Measurements from ENCODE around the gene CACNA1D.

Gene CACNA1D

DNA sequence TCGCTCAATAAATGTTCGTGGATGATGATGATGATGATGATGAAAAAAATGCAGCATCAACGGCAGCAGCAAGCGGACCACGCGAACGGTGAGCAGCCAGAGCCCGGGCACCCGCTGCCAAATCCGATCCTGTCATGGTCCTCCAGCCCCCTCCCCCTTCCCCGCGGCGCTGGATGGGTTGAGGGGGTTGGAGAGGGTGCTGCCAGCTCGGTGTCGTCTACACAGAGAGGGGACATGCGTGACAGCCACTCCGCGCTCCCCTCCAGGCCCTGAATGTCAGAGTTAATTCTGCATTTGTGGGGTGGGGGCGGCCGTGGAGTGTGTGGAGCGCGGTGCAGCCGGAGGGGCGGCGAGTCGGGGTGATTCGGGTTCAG lies 722 bp downstream of the CACNA1D start:
- H3K18ac ChIP-seq (ENCODE audit: low read depth in 1 of 2, low read length in 2 of 2), result no peak overlapping the region
- H4K8ac ChIP-seq (ENCODE audit: low read length), result no peak overlapping the region
- peak overlapping the region in 1 of 2 experiments; percentile 14 for H3K23ac ChIP-seq (ENCODE audit: low read length in 2 of 2)
- H3K4me3 ChIP-seq (ENCODE audit: insufficient read depth in 1 of 2, low read depth in 1 of 2, low read length in 2 of 2), result peak overlapping the region; percentile 44 to 71
- no peaks in the 10 kb centered on the region for H3K79me1 ChIP-seq (replicated peaks; ENCODE audit: low read length, poor library complexity, severe bottlenecking)
- no peak overlapping the region for H2BK5ac ChIP-seq (ENCODE audit: low read depth, low read length, poor library complexity, severe bottlenecking)
- peak overlapping the region; percentile 38 for H3K9ac ChIP-seq (ENCODE audit: low read length)
- H3K27me3 ChIP-seq (ENCODE audit: control insufficient read depth in 1 of 2, insufficient read depth in 1 of 2, low read length in 2 of 2), result peaks cover 45 to 83% of the 10 kb centered on the region in 2 experiments
- no peak overlapping the region for H2AK5ac ChIP-seq (ENCODE audit: low read length, severe bottlenecking)
- no peak overlapping the region for H4K91ac ChIP-seq (ENCODE audit: low read length)
- H2BK120ac ChIP-seq (ENCODE audit: low read depth, low read length), result no peak overlapping the region
- H3K36me3 ChIP-seq (ENCODE audit: control insufficient read depth in 1 of 2, insufficient read depth in 2 of 2, low read depth in 1 of 2, low read length in 2 of 2), result no peaks in the 10 kb centered on the region
- peak overlapping the region; percentile 60 for H3K4me2 ChIP-seq (ENCODE audit: low read length, poor library complexity, severe bottlenecking)
- peaks cover 21% of the 10 kb centered on the region for H3K4me1 ChIP-seq (ENCODE audit: control insufficient read depth, insufficient read depth, low read depth, low read length)
- H3K27ac ChIP-seq (ENCODE audit: low read length, poor library complexity, severe bottlenecking), result no peak overlapping the region
- no peak overlapping the region for H3K4ac ChIP-seq (ENCODE audit: low read depth in 1 of 2, low read length in 2 of 2)
- H3K9me3 ChIP-seq (ENCODE audit: control insufficient read depth, low read length), result no peaks in the 10 kb centered on the region
- no peak overlapping the region for H2BK15ac ChIP-seq (ENCODE audit: low read depth, poor library complexity, severe bottlenecking)
- WGBS, result 0% methylated on average over 7 of the region's 27 CpGs
- no peak overlapping the region for H2AFZ ChIP-seq (ENCODE audit: low read depth, low read length)
- H3K14ac ChIP-seq (ENCODE audit: low read length in 2 of 2), result no peak overlapping the region
- DNase-seq, result no peak
- H2BK12ac ChIP-seq (ENCODE audit: low read length in 2 of 2), result no peak overlapping the region

DNA sequence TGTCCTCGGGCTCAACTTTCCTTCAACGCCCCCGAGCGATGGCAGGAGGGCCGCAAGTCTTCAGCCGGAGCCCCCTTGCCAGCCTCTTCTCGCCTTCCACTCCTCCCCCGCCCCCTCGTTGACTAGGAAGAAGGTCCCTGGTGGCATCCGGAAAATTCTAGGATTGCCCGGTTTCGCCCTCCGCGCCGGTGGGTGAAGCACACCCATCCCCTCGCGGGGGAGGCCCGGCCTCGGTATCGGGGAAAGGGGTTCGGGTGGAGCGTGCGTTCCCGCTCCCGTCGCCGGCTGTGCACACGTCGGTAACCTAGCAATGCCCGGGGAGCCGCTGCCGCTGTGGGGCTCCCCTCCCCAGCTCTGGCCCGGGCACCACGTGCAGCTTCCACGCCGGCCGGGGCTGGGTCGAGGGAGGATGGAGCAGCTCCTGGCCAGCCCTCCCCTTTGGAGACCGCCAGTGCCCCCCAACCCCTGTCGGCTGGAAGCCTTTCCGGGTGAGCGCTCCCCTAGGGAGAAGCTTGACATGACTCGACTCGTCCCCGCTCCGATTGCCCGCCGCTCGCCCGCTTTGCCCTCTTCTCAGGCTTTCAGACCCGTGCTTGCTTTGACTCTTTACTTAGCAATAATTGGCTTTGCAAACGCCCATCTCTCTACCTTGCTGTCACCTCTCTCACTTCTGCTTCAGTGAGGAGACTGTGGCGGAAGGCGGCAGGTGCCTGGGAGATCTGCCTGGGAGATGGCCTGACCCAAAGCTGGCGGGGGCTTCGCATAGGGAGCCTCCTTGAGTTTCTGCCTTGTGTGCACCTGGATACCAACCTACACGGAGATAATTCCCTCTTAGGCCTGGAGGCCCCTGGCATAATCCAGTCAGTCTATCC lies 1.3 kb downstream of the CACNA1D start:
- no peak overlapping the region for H4K8ac ChIP-seq (ENCODE audit: low read length)
- H2BK12ac ChIP-seq (ENCODE audit: low read length in 2 of 2), result no peak overlapping the region
- no peaks in the 10 kb centered on the region for H3K9me3 ChIP-seq (ENCODE audit: control insufficient read depth, low read length)
- no peaks in the 10 kb centered on the region for H3K79me1 ChIP-seq (replicated peaks; ENCODE audit: low read length, poor library complexity, severe bottlenecking)
- no peak overlapping the region for H2AFZ ChIP-seq (ENCODE audit: low read depth, low read length)
- no peaks in the 10 kb centered on the region for H3K36me3 ChIP-seq (ENCODE audit: control insufficient read depth in 1 of 2, insufficient read depth in 2 of 2, low read depth in 1 of 2, low read length in 2 of 2)
- peaks cover 45 to 82% of the 10 kb centered on the region in 2 experiments for H3K27me3 ChIP-seq (ENCODE audit: control insufficient read depth in 1 of 2, insufficient read depth in 1 of 2, low read length in 2 of 2)
- H3K4me2 ChIP-seq (ENCODE audit: low read length, poor library complexity, severe bottlenecking), result peak overlapping the region; percentile 60
- H3K4me3 ChIP-seq (ENCODE audit: insufficient read depth in 1 of 2, low read depth in 1 of 2, low read length in 2 of 2), result peak overlapping the region; percentile 44 to 71
- H2AK5ac ChIP-seq (ENCODE audit: low read length, severe bottlenecking), result no peak overlapping the region
- H2BK120ac ChIP-seq (ENCODE audit: low read depth, low read length), result no peak overlapping the region
- H3K27ac ChIP-seq (ENCODE audit: low read length, poor library complexity, severe bottlenecking), result no peak overlapping the region
- peak overlapping the region; percentile 38 for H3K9ac ChIP-seq (ENCODE audit: low read length)
- H2BK15ac ChIP-seq (ENCODE audit: low read depth, poor library complexity, severe bottlenecking), result no peak overlapping the region
- H3K4me1 ChIP-seq (ENCODE audit: control insufficient read depth, insufficient read depth, low read depth, low read length), result peaks cover 21% of the 10 kb centered on the region
- no peak overlapping the region for H2BK5ac ChIP-seq (ENCODE audit: low read depth, low read length, poor library complexity, severe bottlenecking)
- H3K14ac ChIP-seq (ENCODE audit: low read length in 2 of 2), result no peak overlapping the region
- H3K4ac ChIP-seq (ENCODE audit: low read depth in 1 of 2, low read length in 2 of 2), result no peak overlapping the region
- DNase-seq, result no peak
- H3K18ac ChIP-seq (ENCODE audit: low read depth in 1 of 2, low read length in 2 of 2), result no peak overlapping the region
- peak overlapping the region; percentile 14 to 38 for H3K23ac ChIP-seq (ENCODE audit: low read length in 2 of 2)
- H4K91ac ChIP-seq (ENCODE audit: low read length), result no peak overlapping the region
- 6% methylated on average over 54 of the region's 57 CpGs for WGBS

DNA sequence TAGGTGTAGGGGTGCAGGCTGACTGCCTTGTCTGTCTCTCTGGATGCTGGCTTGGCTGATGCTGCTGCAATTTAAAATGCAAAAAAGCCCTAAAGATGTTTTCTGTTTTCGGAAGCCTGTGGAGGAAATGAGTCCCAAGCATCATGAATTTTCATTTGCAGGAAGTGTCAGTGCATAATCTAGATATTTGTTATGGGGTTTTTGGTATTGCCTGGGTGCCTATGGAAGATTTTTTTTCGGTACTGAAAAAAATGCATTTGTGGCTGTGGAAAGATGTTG lies 1.9 kb downstream of the CACNA1D start:
- Histone ChIP-seq H3K9me3 (ENCODE audit: control insufficient read depth, low read length) (no peaks in the 10 kb centered on the region), H3K4me2 (ENCODE audit: low read length, poor library complexity, severe bottlenecking) (no peak overlapping the region), H4K8ac (ENCODE audit: low read length) (no peak overlapping the region), H3K14ac (ENCODE audit: low read length in 2 of 2) (no peak overlapping the region), H3K4ac (ENCODE audit: low read depth in 1 of 2, low read length in 2 of 2) (no peak overlapping the region), H2AK5ac (ENCODE audit: low read length, severe bottlenecking) (no peak overlapping the region), H3K18ac (ENCODE audit: low read depth in 1 of 2, low read length in 2 of 2) (no peak overlapping the region), H2BK12ac (ENCODE audit: low read length in 2 of 2) (no peak overlapping the region), H2BK120ac (ENCODE audit: low read depth, low read length) (no peak overlapping the region), H3K27me3 (ENCODE audit: control insufficient read depth in 1 of 2, insufficient read depth in 1 of 2, low read length in 2 of 2) (peaks cover 45 to 82% of the 10 kb centered on the region in 2 experiments), H3K4me3 (ENCODE audit: insufficient read depth in 1 of 2, low read depth in 1 of 2, low read length in 2 of 2) (no peak overlapping the region), H2AFZ (ENCODE audit: low read depth, low read length) (no peak overlapping the region), H3K27ac (ENCODE audit: low read length, poor library complexity, severe bottlenecking) (no peak overlapping the region), H2BK15ac (ENCODE audit: low read depth, poor library complexity, severe bottlenecking) (no peak overlapping the region), H3K9ac (ENCODE audit: low read length) (no peak overlapping the region), H3K79me1 (replicated peaks; ENCODE audit: low read length, poor library complexity, severe bottlenecking) (no peaks in the 10 kb centered on the region), H4K91ac (ENCODE audit: low read length) (no peak overlapping the region), H3K23ac (ENCODE audit: low read length in 2 of 2) (peak overlapping the region in 1 of 2 experiments; percentile 38), H3K4me1 (ENCODE audit: control insufficient read depth, insufficient read depth, low read depth, low read length) (peaks cover 21% of the 10 kb centered on the region), H2BK5ac (ENCODE audit: low read depth, low read length, poor library complexity, severe bottlenecking) (no peak overlapping the region), H3K36me3 (ENCODE audit: control insufficient read depth in 1 of 2, insufficient read depth in 2 of 2, low read depth in 1 of 2, low read length in 2 of 2) (no peaks in the 10 kb centered on the region)
- WGBS, result 80% methylated on average over 2 of the region's 2 CpGs
- DNase-seq, result no peak

DNA sequence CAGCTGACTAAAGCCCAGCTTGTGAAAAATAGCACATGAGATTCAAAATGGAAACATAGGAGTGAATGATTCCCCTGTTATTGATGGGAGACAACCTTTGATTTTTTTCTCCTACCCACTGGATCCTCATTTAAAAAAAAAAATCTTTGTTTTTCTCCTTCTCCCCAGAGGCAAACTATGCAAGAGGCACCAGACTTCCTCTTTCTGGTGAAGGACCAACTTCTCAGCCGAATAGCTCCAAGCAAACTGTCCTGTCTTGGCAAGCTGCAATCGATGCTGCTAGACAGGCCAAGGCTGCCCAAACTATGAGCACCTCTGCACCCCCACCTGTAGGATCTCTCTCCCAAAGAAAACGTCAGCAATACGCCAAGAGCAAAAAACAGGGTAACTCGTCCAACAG lies 2.6 kb downstream of the CACNA1D start:
- Histone ChIP-seq H3K4ac (ENCODE audit: low read depth in 1 of 2, low read length in 2 of 2) (no peak overlapping the region), H4K91ac (ENCODE audit: low read length) (no peak overlapping the region), H3K27ac (ENCODE audit: low read length, poor library complexity, severe bottlenecking) (no peak overlapping the region), H2AFZ (ENCODE audit: low read depth, low read length) (no peak overlapping the region), H3K23ac (ENCODE audit: low read length in 2 of 2) (no peak overlapping the region), H2BK120ac (ENCODE audit: low read depth, low read length) (no peak overlapping the region), H3K18ac (ENCODE audit: low read depth in 1 of 2, low read length in 2 of 2) (no peak overlapping the region), H3K36me3 (ENCODE audit: control insufficient read depth in 1 of 2, insufficient read depth in 2 of 2, low read depth in 1 of 2, low read length in 2 of 2) (no peaks in the 10 kb centered on the region), H3K14ac (ENCODE audit: low read length in 2 of 2) (no peak overlapping the region), H3K4me2 (ENCODE audit: low read length, poor library complexity, severe bottlenecking) (no peak overlapping the region), H2AK5ac (ENCODE audit: low read length, severe bottlenecking) (no peak overlapping the region), H3K79me1 (replicated peaks; ENCODE audit: low read length, poor library complexity, severe bottlenecking) (no peaks in the 10 kb centered on the region), H3K4me1 (ENCODE audit: control insufficient read depth, insufficient read depth, low read depth, low read length) (peaks cover 21% of the 10 kb centered on the region), H3K9me3 (ENCODE audit: control insufficient read depth, low read length) (no peaks in the 10 kb centered on the region), H3K9ac (ENCODE audit: low read length) (no peak overlapping the region), H4K8ac (ENCODE audit: low read length) (no peak overlapping the region), H3K27me3 (ENCODE audit: control insufficient read depth in 1 of 2, insufficient read depth in 1 of 2, low read length in 2 of 2) (peaks cover 45 to 76% of the 10 kb centered on the region in 2 experiments), H2BK15ac (ENCODE audit: low read depth, poor library complexity, severe bottlenecking) (no peak overlapping the region), H2BK5ac (ENCODE audit: low read depth, low read length, poor library complexity, severe bottlenecking) (no peak overlapping the region), H3K4me3 (ENCODE audit: insufficient read depth in 1 of 2, low read depth in 1 of 2, low read length in 2 of 2) (no peak overlapping the region), H2BK12ac (ENCODE audit: low read length in 2 of 2) (no peak overlapping the region)
- DNase-seq, result no peak
- 84% methylated on average over 2 of the region's 5 CpGs for WGBS

Measured in mesenchymal stem cell (in vitro differentiated cells and primary cell).